ENCODE measurements around the gene C4orf36.

Gene C4orf36

DNA sequence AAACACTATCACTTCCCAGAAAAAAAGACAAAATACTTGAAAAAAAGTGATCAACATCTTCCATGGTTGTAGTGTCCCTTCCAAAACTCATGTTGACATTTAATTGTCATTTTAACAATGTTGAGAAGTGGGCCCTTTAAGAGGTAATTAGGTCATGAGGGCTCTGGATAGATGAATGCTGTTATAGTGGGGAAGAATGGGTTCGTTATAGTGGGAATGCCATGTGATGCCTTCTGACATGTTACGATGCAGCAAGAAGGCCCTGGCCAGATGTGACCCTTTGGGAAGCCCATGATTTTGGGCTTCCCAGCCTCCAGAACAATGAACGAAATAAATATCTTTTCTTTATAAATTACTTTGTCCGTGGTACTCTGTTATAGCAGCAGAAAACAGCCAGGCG lies 39.0 kb downstream of the C4orf36 start:
- ChIA-PET CTCF (interaction anchor here (0.7 kb wide), 1 partner anchor 351 kb away, joined by 4 read pairs; no protein-coding TSS in a partner anchor), POLR2A (no interaction called here)
- no peak for TF ChIP-seq CTBP1 (IDR thresholded peaks at IDR 0.05; ENCODE audit: borderline replicate concordance)
- no peak for TF ChIP-seq ELF4 (IDR thresholded peaks at IDR 0.05)
- TF ChIP-seq, protein P1, sequence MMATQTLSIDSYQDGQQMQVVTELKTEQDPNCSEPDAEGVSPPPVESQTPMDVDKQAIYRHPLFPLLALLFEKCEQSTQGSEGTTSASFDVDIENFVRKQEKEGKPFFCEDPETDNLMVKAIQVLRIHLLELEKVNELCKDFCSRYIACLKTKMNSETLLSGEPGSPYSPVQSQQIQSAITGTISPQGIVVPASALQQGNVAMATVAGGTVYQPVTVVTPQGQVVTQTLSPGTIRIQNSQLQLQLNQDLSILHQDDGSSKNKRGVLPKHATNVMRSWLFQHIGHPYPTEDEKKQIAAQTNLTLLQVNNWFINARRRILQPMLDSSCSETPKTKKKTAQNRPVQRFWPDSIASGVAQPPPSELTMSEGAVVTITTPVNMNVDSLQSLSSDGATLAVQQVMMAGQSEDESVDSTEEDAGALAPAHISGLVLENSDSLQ (IDR thresholded peaks at IDR 0.05), result no peak
- TF ChIP-seq SUZ12 (IDR thresholded peaks at IDR 0.05), result no peak
- DNase-seq (ENCODE audit: extremely low spot score), result no peak

DNA sequence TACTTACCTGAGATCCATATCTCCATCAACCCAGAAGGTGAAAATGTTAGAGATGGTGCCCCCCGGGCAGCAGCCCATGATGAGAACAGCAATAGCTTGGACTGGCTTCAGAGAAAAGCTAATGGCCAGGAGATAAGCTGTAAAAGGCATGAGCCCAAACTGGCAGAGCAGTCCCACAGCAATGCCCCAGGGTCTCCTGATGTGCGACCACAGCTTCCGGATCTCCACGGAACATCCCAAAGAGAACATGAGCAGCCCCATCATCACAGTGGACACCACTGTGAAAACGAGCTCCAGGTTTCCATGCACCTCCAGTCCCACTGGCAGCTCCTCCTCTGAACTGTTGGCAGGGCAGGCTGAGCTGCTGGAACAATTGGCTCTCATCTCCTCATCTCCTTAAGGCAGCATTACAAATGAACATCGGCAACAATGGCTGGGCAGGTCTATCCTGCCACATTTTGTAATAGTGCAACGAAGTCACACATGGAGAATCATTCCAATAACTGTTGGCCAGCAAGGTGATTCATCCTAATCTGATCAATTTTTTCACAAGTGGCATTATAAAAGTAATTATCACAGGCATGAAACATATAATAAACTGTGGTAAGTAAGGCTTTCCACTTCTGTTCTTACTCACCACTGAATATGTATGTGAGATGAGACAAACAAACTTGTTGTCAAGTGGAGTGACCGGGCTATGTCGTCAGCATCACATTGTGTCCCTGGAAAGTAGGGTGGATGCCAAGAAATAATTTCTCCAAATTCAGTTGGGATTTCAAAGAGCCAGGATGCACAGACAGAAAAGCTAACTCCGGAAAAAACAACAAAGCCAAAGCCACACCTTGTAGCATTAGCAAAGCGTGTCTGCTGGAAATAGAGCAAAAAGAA lies 43.2 kb downstream of the C4orf36 start, which contains the start of gene SLC10A6:
SLC10A6 (minus strand) TSS at position 653 of the 888 bp plus-strand sequence; CDS start at position 384, 269 bp downstream.
- no peak for TF ChIP-seq TARDBP (IDR thresholded peaks at IDR 0.05)
- TF ChIP-seq, protein P1 (IDR thresholded peaks at IDR 0.05), result no peak
- TF ChIP-seq LEF1 (IDR thresholded peaks at IDR 0.05; ENCODE audit: borderline replicate concordance), result no peak
- no peak for TF ChIP-seq NFRKB (IDR thresholded peaks at IDR 0.05)
- no peak for TF ChIP-seq CTBP1 (IDR thresholded peaks at IDR 0.05; ENCODE audit: borderline replicate concordance)
- no peak for TF ChIP-seq SUZ12 (IDR thresholded peaks at IDR 0.05)
- TF ChIP-seq ELF4 (IDR thresholded peaks at IDR 0.05), result no peak
- no peak for TF ChIP-seq FOXA1 (IDR thresholded peaks at IDR 0.05)
- TF ChIP-seq ZNF384 (IDR thresholded peaks at IDR 0.05), result no peak
- TF ChIP-seq HDGF (IDR thresholded peaks at IDR 0.05; ENCODE audit: borderline replicate concordance), result no peak
- TF ChIP-seq ARNT (IDR thresholded peaks at IDR 0.05), result no peak
- TF ChIP-seq BHLHE40 (IDR thresholded peaks at IDR 0.05; ENCODE audit: borderline replicate concordance), result no peak
- no peak for TF ChIP-seq L3MBTL2 (conservative IDR thresholded peaks at IDR 0.05)
- TF ChIP-seq SP1 (IDR thresholded peaks at IDR 0.05), result no peak
- TF ChIP-seq FOXK2 (IDR thresholded peaks at IDR 0.05), result no peak
- no peak for TF ChIP-seq FOXM1 (IDR thresholded peaks at IDR 0.05; ENCODE audit: borderline replicate concordance)
- ChIA-PET CTCF (interaction anchor here (0.9 to 1.1 kb wide), 2 partner anchors 45 to 349 kb away, joined by 3 read pairs; no protein-coding TSS in a partner anchor), POLR2A (interaction anchor here (1.5 kb wide), 1 partner anchor 255 kb away, joined by 4 read pairs; the partner anchor contains the start of gene PTPN13)
- no peak for DNase-seq (ENCODE audit: extremely low spot score)

DNA sequence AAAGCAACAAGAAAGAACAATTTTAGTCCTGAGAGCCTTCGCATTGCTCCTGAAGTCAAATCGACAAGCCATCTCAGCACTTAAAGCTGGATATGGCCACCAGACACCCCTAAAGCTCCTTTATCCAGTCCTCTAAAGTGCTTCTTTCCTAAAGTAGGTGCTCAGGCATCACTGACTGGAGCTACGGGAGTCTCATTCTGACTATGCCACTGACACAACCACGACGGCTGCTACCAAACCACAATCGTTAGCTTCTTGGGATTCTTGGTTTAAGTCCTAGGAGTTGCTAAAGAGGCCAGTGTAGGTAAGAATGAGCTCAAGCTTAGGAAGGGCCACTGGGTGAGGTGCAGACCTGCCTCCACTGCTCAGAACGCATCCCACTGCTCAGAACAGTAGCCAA lies 44.1 kb downstream of the C4orf36 start:
- no peak for DNase-seq (ENCODE audit: extremely low spot score)
- TF ChIP-seq SUZ12 (IDR thresholded peaks at IDR 0.05) (no peak), ELF4 (IDR thresholded peaks at IDR 0.05) (no peak), ARNT (IDR thresholded peaks at IDR 0.05) (no peak), ZNF384 (IDR thresholded peaks at IDR 0.05) (no peak), NFRKB (IDR thresholded peaks at IDR 0.05) (no peak)
- CTCF ChIA-PET, result no interaction called here
- POLR2A ChIA-PET, result interaction anchor here (1.5 kb wide), 1 partner anchor 254 kb away, joined by 4 read pairs; the partner anchor contains the start of gene PTPN13

DNA sequence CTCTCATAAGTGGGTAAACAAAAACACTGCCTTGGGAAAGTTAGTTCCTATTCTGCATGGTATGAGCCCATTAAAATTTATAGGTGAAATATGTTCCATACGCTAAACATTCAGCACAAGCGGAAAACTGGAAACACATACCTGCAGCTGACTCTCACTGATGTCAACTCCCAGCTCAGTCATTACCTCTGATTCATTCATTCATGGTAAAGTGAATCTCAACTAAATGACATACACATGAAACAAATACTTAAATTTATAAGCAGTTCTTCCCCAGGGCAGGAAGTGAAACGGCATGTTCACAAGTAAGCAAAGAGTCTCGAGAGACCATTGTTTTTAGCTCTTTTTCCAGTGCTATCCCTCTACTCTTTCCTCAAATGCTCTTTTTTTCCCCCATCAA lies 44.7 kb downstream of the C4orf36 start:
- TF ChIP-seq NFRKB (IDR thresholded peaks at IDR 0.05), result no peak
- no peak for TF ChIP-seq SUZ12 (IDR thresholded peaks at IDR 0.05)
- TF ChIP-seq ARNT (IDR thresholded peaks at IDR 0.05), result no peak
- POLR2A ChIA-PET, result interaction anchor here (1.5 kb wide), 1 partner anchor 254 kb away, joined by 4 read pairs; the partner anchor contains the start of gene PTPN13
- CTCF ChIA-PET, result no interaction called here
- DNase-seq (ENCODE audit: extremely low spot score), result no peak

DNA sequence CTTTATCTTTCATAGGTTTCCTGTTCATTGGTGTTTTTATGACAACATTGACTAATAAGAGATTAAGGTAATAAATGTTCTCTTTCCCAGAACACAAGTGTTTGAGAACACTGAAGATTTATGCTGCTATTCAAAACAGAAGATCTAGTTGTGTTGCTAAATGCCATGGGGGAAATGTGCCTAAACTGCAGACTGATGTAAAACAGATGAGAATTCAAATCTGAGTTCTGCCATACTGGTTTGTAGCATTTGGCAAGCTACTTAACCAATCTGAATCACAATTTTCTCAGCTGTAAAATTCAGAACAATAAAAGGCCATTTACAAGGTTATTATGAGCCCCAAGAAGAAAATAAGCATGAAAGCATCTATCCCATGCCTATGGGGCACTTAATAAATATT lies 45.3 kb downstream of the C4orf36 start:
- no peak for DNase-seq (ENCODE audit: extremely low spot score)
- TF ChIP-seq TARDBP (IDR thresholded peaks at IDR 0.05) (no peak), LEF1 (IDR thresholded peaks at IDR 0.05; ENCODE audit: borderline replicate concordance) (no peak), BHLHE40 (IDR thresholded peaks at IDR 0.05; ENCODE audit: borderline replicate concordance) (no peak), ZNF384 (IDR thresholded peaks at IDR 0.05) (no peak), FOXM1 (IDR thresholded peaks at IDR 0.05; ENCODE audit: borderline replicate concordance) (no peak), ARNT (IDR thresholded peaks at IDR 0.05) (no peak), HDGF (IDR thresholded peaks at IDR 0.05; ENCODE audit: borderline replicate concordance) (no peak), L3MBTL2 (conservative IDR thresholded peaks at IDR 0.05) (no peak), CTBP1 (IDR thresholded peaks at IDR 0.05; ENCODE audit: borderline replicate concordance) (no peak), SP1 (IDR thresholded peaks at IDR 0.05) (no peak), SUZ12 (IDR thresholded peaks at IDR 0.05) (no peak), ELF4 (IDR thresholded peaks at IDR 0.05) (no peak)
- POLR2A ChIA-PET, result no interaction called here
- CTCF ChIA-PET, result no interaction called here

DNA sequence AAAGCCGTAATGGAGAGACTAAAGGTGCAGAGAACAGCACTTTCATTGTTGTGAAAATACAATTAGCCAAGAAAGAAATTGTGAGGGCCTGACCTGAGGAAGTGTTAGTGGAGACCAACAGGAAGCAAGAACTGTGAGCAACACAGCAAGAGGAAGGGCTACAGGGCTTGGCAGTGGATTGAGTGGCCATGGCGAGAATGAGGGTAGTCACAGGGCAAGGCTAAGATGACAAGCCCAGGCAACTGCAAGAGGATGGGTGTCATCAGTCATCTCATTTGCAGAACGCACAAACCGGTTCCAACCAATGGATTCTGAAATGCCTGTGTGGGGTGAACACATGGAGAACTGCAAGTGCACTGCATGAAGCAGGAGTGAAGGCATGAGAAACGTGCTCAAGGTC lies 46.6 kb downstream of the C4orf36 start:
- CTCF ChIA-PET, result no interaction called here
- TF ChIP-seq FOXA1 (IDR thresholded peaks at IDR 0.05) (no peak), ZNF384 (IDR thresholded peaks at IDR 0.05) (no peak), CTBP1 (IDR thresholded peaks at IDR 0.05; ENCODE audit: borderline replicate concordance) (no peak), ARNT (IDR thresholded peaks at IDR 0.05) (no peak), NFRKB (IDR thresholded peaks at IDR 0.05) (no peak), FOXK2 (IDR thresholded peaks at IDR 0.05) (no peak), L3MBTL2 (conservative IDR thresholded peaks at IDR 0.05) (no peak), BHLHE40 (IDR thresholded peaks at IDR 0.05; ENCODE audit: borderline replicate concordance) (no peak), ELF4 (IDR thresholded peaks at IDR 0.05) (no peak), SP1 (IDR thresholded peaks at IDR 0.05) (no peak), HDGF (IDR thresholded peaks at IDR 0.05; ENCODE audit: borderline replicate concordance) (no peak), SUZ12 (IDR thresholded peaks at IDR 0.05) (no peak), TARDBP (IDR thresholded peaks at IDR 0.05) (no peak), FOXM1 (IDR thresholded peaks at IDR 0.05; ENCODE audit: borderline replicate concordance) (no peak)
- TF ChIP-seq, protein P1 (IDR thresholded peaks at IDR 0.05), result no peak
- POLR2A ChIA-PET, result no interaction called here
- DNase-seq (ENCODE audit: extremely low spot score), result no peak
